ENCODE data around the gene ZPR1.
"Not testable (repeated sequence)": the region's sequence is repeated elsewhere in the genome, so short reads cannot be mapped to it uniquely, and the experiment has no call there.

ZPR1 gene

DNA sequence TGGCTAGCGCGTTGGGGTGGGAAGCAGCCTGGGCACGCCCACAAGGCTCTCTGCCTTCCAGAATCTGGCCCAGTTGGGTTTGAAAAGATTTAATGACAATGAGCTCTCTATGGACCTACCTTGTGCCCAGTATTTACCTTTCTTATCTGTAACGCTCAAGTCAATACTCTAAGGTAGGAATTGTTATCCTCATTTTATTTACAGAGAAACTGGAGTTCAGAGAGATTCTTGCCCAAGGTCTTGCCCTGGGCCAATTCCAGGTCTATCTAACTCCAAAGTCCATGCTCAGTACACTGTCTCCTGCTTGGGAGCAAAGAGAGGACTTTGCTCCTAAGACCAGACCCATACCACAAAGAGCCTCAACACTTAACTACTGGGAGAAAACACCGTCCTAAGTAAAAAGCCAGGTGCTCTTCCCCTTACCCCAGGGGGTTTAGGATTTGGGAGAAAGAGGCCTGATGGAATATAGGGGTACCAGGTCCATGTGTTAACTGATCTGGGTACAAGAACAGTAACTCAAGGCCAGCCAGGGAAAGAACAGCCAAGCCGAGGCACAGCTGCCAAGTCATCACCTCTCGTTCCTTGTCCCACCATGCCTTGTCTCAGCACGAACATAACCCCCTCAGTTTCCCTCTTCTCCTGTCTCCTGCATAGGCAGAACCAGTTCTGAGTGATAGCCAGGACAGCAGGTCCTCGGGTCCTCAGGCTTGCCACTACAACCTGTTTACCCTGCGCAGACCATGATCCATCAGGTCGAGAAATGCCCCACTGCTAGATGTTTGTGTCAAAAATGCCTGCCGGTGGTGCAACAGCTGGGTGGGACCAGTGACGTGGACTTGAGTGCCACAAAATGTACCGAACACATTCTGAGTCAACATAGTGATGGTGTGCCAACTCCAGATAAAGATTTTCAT is 20.7 kb upstream of the ZPR1 start:
- no peaks in the 10 kb centered on the region for H3K27me3 ChIP-seq (replicated peaks; ENCODE audit: control insufficient read depth, insufficient read depth, low read length, poor library complexity, severe bottlenecking)
- no peaks in the 10 kb centered on the region for H3K4me1 ChIP-seq (ENCODE audit: control insufficient read depth, insufficient read depth, low read length, poor library complexity, severe bottlenecking)
- DNase-seq = no peak
- no peaks in the 10 kb centered on the region for H3K36me3 ChIP-seq (ENCODE audit: control insufficient read depth, insufficient read depth, low read length)
- no peaks in the 10 kb centered on the region for H3K9me3 ChIP-seq (ENCODE audit: control insufficient read depth, low read length)
- H3K27ac ChIP-seq (ENCODE audit: insufficient read depth, low read length, poor library complexity, severe bottlenecking) = no peak overlapping the region
- H3K4me3 ChIP-seq (ENCODE audit: insufficient read depth, low read depth, low read length, poor library complexity, severe bottlenecking) = no peak overlapping the region

DNA sequence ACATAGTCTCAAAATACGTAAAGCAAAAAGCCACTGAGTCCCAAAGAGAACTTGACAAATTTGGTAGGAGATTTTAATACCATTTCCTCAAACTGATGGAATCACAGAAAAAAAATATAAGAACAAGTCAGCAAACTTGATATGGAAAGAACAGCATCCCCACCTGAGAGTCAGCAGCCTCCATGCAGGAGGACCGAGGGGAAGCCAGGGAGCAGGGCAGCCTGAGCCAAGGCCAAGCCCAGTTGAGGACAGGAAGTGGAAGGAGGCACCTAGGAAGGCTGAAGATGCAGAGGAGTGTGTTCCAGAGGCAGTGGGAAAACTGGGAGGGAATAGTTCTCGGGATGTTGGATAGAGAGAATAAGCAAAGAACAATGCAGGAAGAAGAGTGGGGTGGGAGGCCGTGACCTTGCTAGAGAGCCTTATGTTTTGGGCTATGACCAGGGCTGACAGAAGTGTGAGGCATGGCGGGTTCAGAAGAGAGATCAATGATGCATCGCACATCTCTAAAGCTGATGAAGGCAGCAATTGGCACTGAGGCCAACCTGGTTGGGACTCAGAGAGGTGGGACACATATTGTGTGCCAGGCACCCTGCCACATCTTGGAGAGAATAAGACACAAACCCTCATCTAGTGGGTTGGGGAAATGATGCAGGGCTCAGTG is 19.9 kb upstream of the ZPR1 start:
- no peaks in the 10 kb centered on the region for H3K4me1 ChIP-seq (ENCODE audit: control insufficient read depth, insufficient read depth, low read length, poor library complexity, severe bottlenecking)
- no peaks in the 10 kb centered on the region for H3K27me3 ChIP-seq (replicated peaks; ENCODE audit: control insufficient read depth, insufficient read depth, low read length, poor library complexity, severe bottlenecking)
- H3K9me3 ChIP-seq (ENCODE audit: control insufficient read depth, low read length) = no peaks in the 10 kb centered on the region
- DNase-seq = no peak
- H3K27ac ChIP-seq (ENCODE audit: insufficient read depth, low read length, poor library complexity, severe bottlenecking) = no peak overlapping the region
- H3K36me3 ChIP-seq (ENCODE audit: control insufficient read depth, insufficient read depth, low read length) = no peaks in the 10 kb centered on the region
- no peak overlapping the region for H3K4me3 ChIP-seq (ENCODE audit: insufficient read depth, low read depth, low read length, poor library complexity, severe bottlenecking)

DNA sequence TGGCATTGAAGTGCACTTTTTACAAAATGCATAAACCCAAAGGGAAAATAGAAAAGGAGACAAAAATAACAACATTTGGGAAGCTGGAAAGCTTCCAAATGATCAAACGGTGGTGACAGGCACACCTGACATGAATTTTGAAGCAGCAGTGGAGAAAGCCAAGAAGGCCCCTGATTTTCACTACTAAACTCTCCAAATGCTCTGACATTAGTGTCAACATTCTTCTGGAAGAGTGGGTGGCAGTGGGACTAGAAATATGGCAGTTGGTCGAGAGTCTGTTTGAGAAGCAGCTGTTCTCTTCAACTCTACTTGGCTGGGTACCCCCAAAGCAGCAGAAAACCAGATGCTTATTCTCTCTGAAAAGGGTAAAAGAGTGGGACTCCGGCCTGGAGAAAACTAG is 16.2 kb upstream of the ZPR1 start:
- Histone ChIP-seq H3K9me3 (ENCODE audit: control insufficient read depth, low read length) (no peaks in the 10 kb centered on the region), H3K36me3 (ENCODE audit: control insufficient read depth, insufficient read depth, low read length) (no peaks in the 10 kb centered on the region), H3K4me1 (ENCODE audit: control insufficient read depth, insufficient read depth, low read length, poor library complexity, severe bottlenecking) (no peaks in the 10 kb centered on the region), H3K27me3 (replicated peaks; ENCODE audit: control insufficient read depth, insufficient read depth, low read length, poor library complexity, severe bottlenecking) (no peaks in the 10 kb centered on the region), H3K27ac (ENCODE audit: insufficient read depth, low read length, poor library complexity, severe bottlenecking) (no peak overlapping the region), H3K4me3 (ENCODE audit: insufficient read depth, low read depth, low read length, poor library complexity, severe bottlenecking) (no peak overlapping the region)
- DNase-seq = no peak

DNA sequence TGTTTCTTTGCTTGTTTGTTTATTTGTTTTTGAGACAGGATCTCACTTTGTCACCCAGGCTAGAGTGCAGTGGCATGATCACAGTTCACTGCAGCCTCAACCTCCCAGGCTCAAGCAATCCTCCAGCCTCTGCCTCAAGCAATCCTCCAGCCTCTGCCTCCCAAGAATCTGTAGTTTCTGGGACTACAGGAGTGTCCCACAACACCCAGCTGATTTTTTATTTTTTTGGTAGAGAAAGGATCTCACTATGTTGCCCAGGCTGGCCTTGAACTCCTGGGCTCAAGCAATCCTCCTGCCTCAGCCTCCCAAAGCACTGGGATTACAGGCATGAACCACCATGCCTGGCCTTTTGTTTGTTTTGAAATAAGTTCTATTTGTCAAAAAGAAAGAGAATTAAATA is 13.8 kb upstream of the ZPR1 start:
- not testable (repeated sequence) for H3K9me3 ChIP-seq (ENCODE audit: control insufficient read depth, low read length); H3K27ac ChIP-seq (ENCODE audit: insufficient read depth, low read length, poor library complexity, severe bottlenecking); H3K4me1 ChIP-seq (ENCODE audit: control insufficient read depth, insufficient read depth, low read length, poor library complexity, severe bottlenecking); H3K36me3 ChIP-seq (ENCODE audit: control insufficient read depth, insufficient read depth, low read length); H3K4me3 ChIP-seq (ENCODE audit: insufficient read depth, low read depth, low read length, poor library complexity, severe bottlenecking); H3K27me3 ChIP-seq (replicated peaks; ENCODE audit: control insufficient read depth, insufficient read depth, low read length, poor library complexity, severe bottlenecking); DNase-seq

DNA sequence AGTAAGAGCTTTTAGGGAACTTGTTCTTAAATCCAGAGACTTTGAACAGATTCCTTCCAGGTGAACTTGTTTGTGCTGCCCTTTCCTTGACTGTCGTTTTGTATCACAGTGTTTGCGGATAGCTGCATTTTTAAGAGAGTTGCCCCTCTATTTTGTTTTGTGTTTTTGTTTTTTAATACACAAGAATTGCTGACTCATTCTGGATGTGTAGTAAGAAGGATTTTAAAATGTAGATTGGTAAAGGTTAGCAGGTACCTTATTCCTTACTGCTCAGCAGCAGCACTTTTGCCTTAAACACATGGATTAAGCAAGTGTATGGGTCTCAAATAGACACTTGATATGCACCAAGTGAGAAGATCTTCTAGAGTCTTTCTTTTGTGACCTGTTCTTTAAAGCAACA is 12.8 kb upstream of the ZPR1 start:
- Histone ChIP-seq H3K27ac (ENCODE audit: insufficient read depth, low read length, poor library complexity, severe bottlenecking) (no peak overlapping the region), H3K4me1 (ENCODE audit: control insufficient read depth, insufficient read depth, low read length, poor library complexity, severe bottlenecking) (no peaks in the 10 kb centered on the region), H3K27me3 (replicated peaks; ENCODE audit: control insufficient read depth, insufficient read depth, low read length, poor library complexity, severe bottlenecking) (no peaks in the 10 kb centered on the region), H3K4me3 (ENCODE audit: insufficient read depth, low read depth, low read length, poor library complexity, severe bottlenecking) (no peak overlapping the region), H3K9me3 (ENCODE audit: control insufficient read depth, low read length) (no peaks in the 10 kb centered on the region), H3K36me3 (ENCODE audit: control insufficient read depth, insufficient read depth, low read length) (no peaks in the 10 kb centered on the region)
- DNase-seq = no peak

DNA sequence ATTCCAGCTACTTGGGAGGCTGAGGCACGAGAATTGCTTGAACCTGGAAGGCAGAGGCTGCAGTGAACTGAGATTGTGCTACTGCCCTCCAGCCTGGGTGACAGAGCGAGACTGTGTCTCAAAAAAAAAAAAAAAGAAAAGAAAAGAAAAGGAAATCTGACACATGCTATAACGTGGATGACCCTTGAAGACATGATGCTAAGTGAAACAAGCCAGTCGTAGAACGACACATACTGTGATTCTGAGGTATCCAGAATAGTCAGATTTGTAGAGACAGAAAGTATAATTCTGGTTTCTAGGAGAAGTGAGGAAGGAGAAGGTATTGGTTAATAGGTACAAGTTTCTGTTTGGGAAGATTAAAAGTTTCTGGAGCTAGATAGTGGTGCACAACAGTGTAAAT is 10.5 kb upstream of the ZPR1 start:
- Histone ChIP-seq H3K9me3 (ENCODE audit: control insufficient read depth, low read length) (no peaks in the 10 kb centered on the region), H3K4me3 (ENCODE audit: insufficient read depth, low read depth, low read length, poor library complexity, severe bottlenecking) (no peak overlapping the region), H3K4me1 (ENCODE audit: control insufficient read depth, insufficient read depth, low read length, poor library complexity, severe bottlenecking) (no peaks in the 10 kb centered on the region), H3K27ac (ENCODE audit: insufficient read depth, low read length, poor library complexity, severe bottlenecking) (no peak overlapping the region), H3K27me3 (replicated peaks; ENCODE audit: control insufficient read depth, insufficient read depth, low read length, poor library complexity, severe bottlenecking) (no peaks in the 10 kb centered on the region), H3K36me3 (ENCODE audit: control insufficient read depth, insufficient read depth, low read length) (no peaks in the 10 kb centered on the region)
- DNase-seq = no peak

DNA sequence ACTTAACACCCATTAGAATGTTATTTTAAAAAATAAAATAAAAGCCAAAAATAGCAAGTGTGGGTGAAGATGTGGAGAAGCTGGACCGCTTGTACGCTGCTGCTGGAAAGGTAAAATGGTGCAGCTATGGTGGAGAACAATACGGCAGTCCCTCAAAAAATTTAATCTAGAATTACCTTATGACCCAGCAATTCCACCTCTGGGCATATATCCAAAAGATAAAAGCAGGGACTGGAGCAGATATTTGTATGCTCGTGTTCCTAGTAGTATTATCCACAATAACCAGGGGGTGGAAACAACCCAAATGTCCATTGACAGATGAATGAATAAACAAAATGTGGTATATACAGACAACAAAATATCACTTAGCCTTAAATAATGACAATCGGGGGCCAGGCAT is 10.0 kb upstream of the ZPR1 start:
- no peaks in the 10 kb centered on the region for H3K27me3 ChIP-seq (replicated peaks; ENCODE audit: control insufficient read depth, insufficient read depth, low read length, poor library complexity, severe bottlenecking)

DNA sequence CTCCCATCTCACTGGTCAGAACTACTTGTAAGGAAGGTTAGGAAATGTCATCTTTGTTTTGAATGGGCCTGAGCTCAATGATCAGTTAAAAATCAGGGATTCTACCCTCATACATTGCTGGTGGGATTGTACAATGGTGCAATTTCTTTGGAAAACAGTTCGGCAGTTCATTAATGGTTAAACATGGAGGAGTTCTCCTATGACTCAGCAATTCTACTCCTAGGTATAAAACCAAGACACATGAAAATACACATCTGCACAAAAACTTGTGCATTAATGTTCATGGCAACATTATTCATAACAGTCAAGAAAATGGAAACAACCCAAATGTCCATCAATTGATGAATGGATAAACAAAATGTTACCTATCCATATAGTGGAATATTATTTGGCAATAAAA is 8.7 kb upstream of the ZPR1 start:
- no peak overlapping the region for H3K4me3 ChIP-seq (ENCODE audit: insufficient read depth, low read depth, low read length, poor library complexity, severe bottlenecking)
- no peak for DNase-seq
- peaks cover under 1% of the 10 kb centered on the region for H3K4me1 ChIP-seq (ENCODE audit: control insufficient read depth, insufficient read depth, low read length, poor library complexity, severe bottlenecking)
- H3K36me3 ChIP-seq (ENCODE audit: control insufficient read depth, insufficient read depth, low read length) = no peaks in the 10 kb centered on the region
- H3K27ac ChIP-seq (ENCODE audit: insufficient read depth, low read length, poor library complexity, severe bottlenecking) = no peak overlapping the region
- H3K9me3 ChIP-seq (ENCODE audit: control insufficient read depth, low read length) = no peaks in the 10 kb centered on the region
- no peaks in the 10 kb centered on the region for H3K27me3 ChIP-seq (replicated peaks; ENCODE audit: control insufficient read depth, insufficient read depth, low read length, poor library complexity, severe bottlenecking)

More for the DNA sequence above, 10.0 kb upstream of the ZPR1 start:
- Histone ChIP-seq H3K36me3 (ENCODE audit: control insufficient read depth, insufficient read depth, low read length) (no peaks in the 10 kb centered on the region), H3K9me3 (ENCODE audit: control insufficient read depth, low read length) (no peaks in the 10 kb centered on the region), H3K4me1 (ENCODE audit: control insufficient read depth, insufficient read depth, low read length, poor library complexity, severe bottlenecking) (no peaks in the 10 kb centered on the region), H3K27ac (ENCODE audit: insufficient read depth, low read length, poor library complexity, severe bottlenecking) (no peak overlapping the region), H3K4me3 (ENCODE audit: insufficient read depth, low read depth, low read length, poor library complexity, severe bottlenecking) (no peak overlapping the region)
- no peak for DNase-seq

DNA sequence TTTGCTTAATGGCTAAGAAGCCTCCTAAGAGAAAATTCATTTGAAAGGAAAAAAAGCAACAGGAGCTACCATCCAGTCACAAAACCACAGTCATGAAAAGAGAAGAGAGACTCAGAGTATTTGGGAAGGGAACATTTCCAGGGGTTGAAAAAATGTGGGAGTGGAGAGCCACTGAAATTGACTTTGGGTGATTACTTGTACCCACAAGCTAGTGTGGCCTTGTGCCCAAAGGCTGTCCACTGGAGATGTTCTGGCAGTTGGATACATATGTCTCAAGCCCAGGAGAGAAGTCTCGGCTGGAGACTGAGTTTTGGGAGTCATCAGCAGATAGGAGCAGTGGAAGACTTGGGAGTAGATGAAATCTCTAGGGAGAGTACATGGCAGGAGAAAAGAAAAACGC is 7.0 kb upstream of the ZPR1 start:
- H3K27ac ChIP-seq (ENCODE audit: insufficient read depth, low read length, poor library complexity, severe bottlenecking) = no peak overlapping the region
- H3K9me3 ChIP-seq (ENCODE audit: control insufficient read depth, low read length) = no peaks in the 10 kb centered on the region
- no peak for DNase-seq
- H3K4me3 ChIP-seq (ENCODE audit: insufficient read depth, low read depth, low read length, poor library complexity, severe bottlenecking) = no peak overlapping the region
- peaks cover 9% of the 10 kb centered on the region for H3K4me1 ChIP-seq (ENCODE audit: control insufficient read depth, insufficient read depth, low read length, poor library complexity, severe bottlenecking)
- H3K36me3 ChIP-seq (ENCODE audit: control insufficient read depth, insufficient read depth, low read length) = no peaks in the 10 kb centered on the region
- no peaks in the 10 kb centered on the region for H3K27me3 ChIP-seq (replicated peaks; ENCODE audit: control insufficient read depth, insufficient read depth, low read length, poor library complexity, severe bottlenecking)

DNA sequence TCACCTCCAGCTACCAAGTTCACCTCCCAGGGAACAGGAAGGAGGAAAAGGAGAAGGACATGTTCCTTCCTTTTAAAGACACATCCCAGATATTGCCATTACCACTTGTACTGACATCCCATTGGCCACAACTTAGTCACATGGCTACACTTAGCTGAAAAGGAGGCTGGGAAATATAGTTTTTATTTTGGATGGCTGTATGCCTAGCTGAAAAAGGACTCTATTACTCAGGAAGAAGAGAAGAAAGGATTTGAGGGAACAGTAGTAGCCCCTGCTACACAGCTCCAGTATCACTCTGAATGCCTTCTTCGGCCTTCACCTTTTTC is 5.9 kb upstream of the ZPR1 start:
- DNase-seq = no peak
- peaks cover 9% of the 10 kb centered on the region for H3K4me1 ChIP-seq (ENCODE audit: control insufficient read depth, insufficient read depth, low read length, poor library complexity, severe bottlenecking)
- no peaks in the 10 kb centered on the region for H3K27me3 ChIP-seq (replicated peaks; ENCODE audit: control insufficient read depth, insufficient read depth, low read length, poor library complexity, severe bottlenecking)
- H3K4me3 ChIP-seq (ENCODE audit: insufficient read depth, low read depth, low read length, poor library complexity, severe bottlenecking) = no peak overlapping the region
- H3K36me3 ChIP-seq (ENCODE audit: control insufficient read depth, insufficient read depth, low read length) = no peaks in the 10 kb centered on the region
- H3K27ac ChIP-seq (ENCODE audit: insufficient read depth, low read length, poor library complexity, severe bottlenecking) = no peak overlapping the region
- H3K9me3 ChIP-seq (ENCODE audit: control insufficient read depth, low read length) = no peaks in the 10 kb centered on the region

Data from effector memory CD4-positive, alpha-beta T cell (primary cell).